GM23338 (cell line): ENCODE data around the gene GSG1. TPM values are rescaled to one million over a fixed set of nuclear protein-coding genes. Genes with fewer than 3 reads are reported as not detected.

Experiments
- ATAC-seq: fragments of 200-7000 bp; cut with Tn5 transposase; 3 replicates; pipeline ENCODE4 v1.9.1; 2020
- DNase-seq: peaks from one replicate; pipeline ENCODE4 v3.0.0-alpha.2; 2015; ENCODE audit warnings: low spot score
- H2AFZ ChIP-seq: fragments of 200-600 bp; sonication (generic); 2 replicates; pipeline ENCODE4 v1.8.0; 2016; ENCODE audit warnings: antibody characterized with exemption, mild to moderate bottlenecking, moderate library complexity
- H3F3A ChIP-seq: fragments of 200-600 bp; sonication (generic); replicated peaks from 2 replicates; pipeline ENCODE4 v1.8.0; 2017; ENCODE audit warnings: antibody characterized with exemption, mixed run types, low read depth
- H3K27ac ChIP-seq: fragments of 200-600 bp; sonication (generic); 2 replicates; pipeline ENCODE4 v1.6.1; 2016; ENCODE audit warnings: low read depth
- H3K27me3 ChIP-seq: fragments of 200-600 bp; sonication (generic); 2 replicates; pipeline ENCODE4 v1.8.0; 2016; ENCODE audit warnings: mild to moderate bottlenecking, mixed run types, moderate library complexity; ENCODE audit not compliant: insufficient read depth
- H3K36me3 ChIP-seq: fragments of 200-600 bp; sonication (generic); 2 replicates; pipeline ENCODE4 v1.8.0; 2016; ENCODE audit warnings: mild to moderate bottlenecking; ENCODE audit not compliant: insufficient read depth
- H3K4me1 ChIP-seq: fragments of 200-600 bp; sonication (generic); 2 replicates; pipeline ENCODE4 v1.8.0; 2016; ENCODE audit warnings: mild to moderate bottlenecking, moderate library complexity; ENCODE audit not compliant: insufficient read depth
- H3K4me2 ChIP-seq: fragments of 200-600 bp; sonication (generic); 2 replicates; pipeline ENCODE4 v1.7.1; 2017; ENCODE audit warnings: mixed run types
- H3K4me3 ChIP-seq: fragments of 200-600 bp; sonication (generic); 2 replicates; pipeline ENCODE4 v1.6.1; 2016; ENCODE audit warnings: mixed run types
- H3K79me2 ChIP-seq: fragments of 200-600 bp; sonication (generic); replicated peaks from 2 replicates; pipeline ENCODE4 v1.8.0; 2017; ENCODE audit warnings: mild to moderate bottlenecking; ENCODE audit not compliant: insufficient read depth
- H3K9me2 ChIP-seq: fragments of 200-600 bp; sonication (generic); 2 replicates; pipeline ENCODE4 v1.8.0; 2017; ENCODE audit not compliant: insufficient read depth
- H4K20me1 ChIP-seq: fragments of 200-600 bp; sonication (generic); replicated peaks from 2 replicates; pipeline ENCODE4 v1.8.0; 2017; ENCODE audit warnings: mild to moderate bottlenecking; ENCODE audit not compliant: insufficient read depth
- H3K27ac Mint-ChIP-seq: 2 replicates; pipeline ENCODE4 v1.8.0; 2020; ENCODE audit warnings: inconsistent platforms, mild to moderate bottlenecking, moderate library complexity, mixed read lengths
- H3K27me3 Mint-ChIP-seq: 3 replicates; pipeline ENCODE4 v1.8.0; 2022; ENCODE audit warnings: low read depth, mild to moderate bottlenecking, moderate library complexity, mixed read lengths, inconsistent platforms; ENCODE audit not compliant: insufficient read depth, poor library complexity
- H3K36me3 Mint-ChIP-seq: 3 replicates; pipeline ENCODE4 v1.8.0; 2021; ENCODE audit warnings: low read depth, mild to moderate bottlenecking, inconsistent platforms, moderate library complexity, mixed read lengths
- H3K4me1 Mint-ChIP-seq: 3 replicates; pipeline ENCODE4 v1.8.0; 2020; ENCODE audit warnings: mild to moderate bottlenecking, inconsistent platforms, mixed read lengths
- H3K4me3 Mint-ChIP-seq: 3 replicates; pipeline ENCODE4 v1.8.0; 2021; ENCODE audit warnings: moderate library complexity, mild to moderate bottlenecking, inconsistent platforms, mixed read lengths
- H3K9me3 Mint-ChIP-seq: 3 replicates; pipeline ENCODE4 v1.8.0; 2020; ENCODE audit warnings: moderate library complexity, mild to moderate bottlenecking, inconsistent platforms, mixed read lengths
- CREB1 ChIP-seq: fragments of 250-450 bp; sonication (Bioruptor Pico); IDR thresholded peaks from 2 replicates; pipeline ENCODE4 v1.5.0; 2020; ENCODE audit warnings: low read depth, mild to moderate bottlenecking, moderate library complexity
- EZH2 ChIP-seq: fragments of 200-600 bp; sonication (generic); IDR thresholded peaks from one replicate; pipeline ENCODE4 v1.8.0; 2017; ENCODE audit warnings: antibody characterized with exemption, mild to moderate bottlenecking, low read depth; ENCODE audit not compliant: unreplicated experiment
- EZH2phosphoT487 ChIP-seq: fragments of 200-600 bp; sonication (generic); IDR thresholded peaks from one replicate; pipeline ENCODE4 v1.8.1; 2018; ENCODE audit warnings: antibody characterized with exemption; ENCODE audit not compliant: unreplicated experiment
- JUNB ChIP-seq: IDR thresholded peaks from one replicate; pipeline ENCODE4 v1.6.1; 2016; ENCODE audit warnings: antibody characterized with exemption; ENCODE audit not compliant: unreplicated experiment
- NANOG ChIP-seq: IDR thresholded peaks from 2 replicates; pipeline ENCODE4 v1.6.1; 2016; ENCODE audit warnings: antibody characterized with exemption, borderline replicate concordance
- POLR2AphosphoS5 ChIP-seq: IDR thresholded peaks from 2 replicates; pipeline ENCODE4 v1.6.1; 2016; ENCODE audit warnings: antibody characterized with exemption, low read depth
- STAT1 ChIP-seq: IDR thresholded peaks from one replicate; pipeline ENCODE4 v1.6.1; 2016; ENCODE audit warnings: antibody characterized with exemption; ENCODE audit not compliant: unreplicated experiment
- ZNF114 ChIP-seq: fragments of 250-450 bp; sonication (Bioruptor Pico); IDR thresholded peaks from 2 replicates; pipeline ENCODE4 v1.5.0; 2020; ENCODE audit warnings: mild to moderate bottlenecking, moderate library complexity
- ZNF331 ChIP-seq: fragments of 250-450 bp; sonication (Bioruptor Pico); IDR thresholded peaks from 2 replicates; pipeline ENCODE4 v1.5.0; 2020; ENCODE audit warnings: low read depth, mild to moderate bottlenecking, moderate library complexity
- polyA plus RNA-seq: library from polyadenylated mRNA; unstranded; fragments of >200 nt; fragmentation: Nextera tagmentation; extraction: Ambion mirVana; gene quantifications from 2 replicates; pipeline ENCODE4 v1.2.1, GENCODE V29; 2016
- total RNA-seq: library from RNA; depleted of rRNA; stranded (reverse); fragments of >200 nt; shearing (Covaris generic); gene quantifications from 2 replicates; pipeline ENCODE4 v1.2.3, GENCODE V29; 2014
- TF ChIP-seq, protein P1 (sequence below): fragments of 250-450 bp; sonication (Bioruptor Pico); IDR thresholded peaks from 2 replicates; pipeline ENCODE4 v1.5.0; 2020; ENCODE audit warnings: mild to moderate bottlenecking, moderate library complexity
- TF ChIP-seq, protein P2 (sequence below): IDR thresholded peaks from 2 replicates; pipeline ENCODE4 v1.6.1; 2016; ENCODE audit warnings: antibody characterized with exemption
- TF ChIP-seq, protein P3 (sequence below), 2 experiments: fragments of 200-600 bp in 1 of 2; sonication (generic) in 1 of 2; conservative IDR thresholded peaks; 2 replicates each; pipeline versions ENCODE4 v1.5.1 to v1.6.1; 2016 to 2017; ENCODE audit warnings: antibody characterized with exemption in 2 of 2, low read depth in 2 of 2, mild to moderate bottlenecking in 2 of 2, moderate library complexity in 1 of 2
- TF ChIP-seq, protein P4 (sequence below): IDR thresholded peaks from one replicate; pipeline ENCODE4 v1.6.1; 2018; ENCODE audit warnings: antibody characterized with exemption; ENCODE audit not compliant: unreplicated experiment

Gene GSG1
- total and polyA plus RNA-seq, 2 experiments from 2014 or later = 0.17 to 0.63 TPM

DNA sequence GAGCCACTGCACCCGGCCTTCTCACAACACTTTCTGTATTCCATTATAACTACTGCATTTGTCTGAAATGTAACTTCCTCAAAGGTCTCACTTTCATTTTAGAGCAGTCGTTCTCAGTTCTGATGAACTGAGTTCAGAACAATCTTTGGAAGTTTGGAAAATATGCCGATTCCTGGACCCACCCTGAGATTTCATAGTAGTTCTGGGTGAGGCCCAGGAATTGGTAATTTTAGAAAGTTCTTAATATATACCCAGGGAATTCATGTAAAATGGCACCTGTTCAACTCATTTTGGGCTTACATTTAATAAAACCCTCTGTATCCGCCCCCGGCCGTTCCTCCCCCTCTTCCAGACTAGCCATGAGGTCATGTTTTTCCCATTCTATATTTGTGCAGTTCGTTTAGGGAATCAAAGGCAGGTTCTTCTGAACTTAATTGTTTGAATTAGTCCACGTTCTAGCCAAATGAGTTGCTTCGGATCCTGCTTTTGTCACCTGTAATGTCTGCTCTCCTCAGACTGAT lies 5.9 kb downstream of the GSG1 start:
- DNase-seq = no peak
- no peaks in the 10 kb centered on the region for H4K20me1 ChIP-seq
- Mint-ChIP-seq H3K36me3 (no peaks in the 10 kb centered on the region), H3K27me3 (peaks cover 3% of the 10 kb centered on the region), H3K4me3 (no peak overlapping the region), H3K9me3 (no peaks in the 10 kb centered on the region), H3K27ac (peak overlapping the region; percentile 16), H3K4me1 (peaks cover 51% of the 10 kb centered on the region)
- peaks cover 5% of the 10 kb centered on the region for H3K9me2 ChIP-seq
- peaks cover 34% of the 10 kb centered on the region for H3K4me1 ChIP-seq
- H3K4me2 ChIP-seq = no peak overlapping the region
- H3K4me3 ChIP-seq = no peak overlapping the region
- ATAC-seq = no peak
- TF ChIP-seq, protein P1, sequence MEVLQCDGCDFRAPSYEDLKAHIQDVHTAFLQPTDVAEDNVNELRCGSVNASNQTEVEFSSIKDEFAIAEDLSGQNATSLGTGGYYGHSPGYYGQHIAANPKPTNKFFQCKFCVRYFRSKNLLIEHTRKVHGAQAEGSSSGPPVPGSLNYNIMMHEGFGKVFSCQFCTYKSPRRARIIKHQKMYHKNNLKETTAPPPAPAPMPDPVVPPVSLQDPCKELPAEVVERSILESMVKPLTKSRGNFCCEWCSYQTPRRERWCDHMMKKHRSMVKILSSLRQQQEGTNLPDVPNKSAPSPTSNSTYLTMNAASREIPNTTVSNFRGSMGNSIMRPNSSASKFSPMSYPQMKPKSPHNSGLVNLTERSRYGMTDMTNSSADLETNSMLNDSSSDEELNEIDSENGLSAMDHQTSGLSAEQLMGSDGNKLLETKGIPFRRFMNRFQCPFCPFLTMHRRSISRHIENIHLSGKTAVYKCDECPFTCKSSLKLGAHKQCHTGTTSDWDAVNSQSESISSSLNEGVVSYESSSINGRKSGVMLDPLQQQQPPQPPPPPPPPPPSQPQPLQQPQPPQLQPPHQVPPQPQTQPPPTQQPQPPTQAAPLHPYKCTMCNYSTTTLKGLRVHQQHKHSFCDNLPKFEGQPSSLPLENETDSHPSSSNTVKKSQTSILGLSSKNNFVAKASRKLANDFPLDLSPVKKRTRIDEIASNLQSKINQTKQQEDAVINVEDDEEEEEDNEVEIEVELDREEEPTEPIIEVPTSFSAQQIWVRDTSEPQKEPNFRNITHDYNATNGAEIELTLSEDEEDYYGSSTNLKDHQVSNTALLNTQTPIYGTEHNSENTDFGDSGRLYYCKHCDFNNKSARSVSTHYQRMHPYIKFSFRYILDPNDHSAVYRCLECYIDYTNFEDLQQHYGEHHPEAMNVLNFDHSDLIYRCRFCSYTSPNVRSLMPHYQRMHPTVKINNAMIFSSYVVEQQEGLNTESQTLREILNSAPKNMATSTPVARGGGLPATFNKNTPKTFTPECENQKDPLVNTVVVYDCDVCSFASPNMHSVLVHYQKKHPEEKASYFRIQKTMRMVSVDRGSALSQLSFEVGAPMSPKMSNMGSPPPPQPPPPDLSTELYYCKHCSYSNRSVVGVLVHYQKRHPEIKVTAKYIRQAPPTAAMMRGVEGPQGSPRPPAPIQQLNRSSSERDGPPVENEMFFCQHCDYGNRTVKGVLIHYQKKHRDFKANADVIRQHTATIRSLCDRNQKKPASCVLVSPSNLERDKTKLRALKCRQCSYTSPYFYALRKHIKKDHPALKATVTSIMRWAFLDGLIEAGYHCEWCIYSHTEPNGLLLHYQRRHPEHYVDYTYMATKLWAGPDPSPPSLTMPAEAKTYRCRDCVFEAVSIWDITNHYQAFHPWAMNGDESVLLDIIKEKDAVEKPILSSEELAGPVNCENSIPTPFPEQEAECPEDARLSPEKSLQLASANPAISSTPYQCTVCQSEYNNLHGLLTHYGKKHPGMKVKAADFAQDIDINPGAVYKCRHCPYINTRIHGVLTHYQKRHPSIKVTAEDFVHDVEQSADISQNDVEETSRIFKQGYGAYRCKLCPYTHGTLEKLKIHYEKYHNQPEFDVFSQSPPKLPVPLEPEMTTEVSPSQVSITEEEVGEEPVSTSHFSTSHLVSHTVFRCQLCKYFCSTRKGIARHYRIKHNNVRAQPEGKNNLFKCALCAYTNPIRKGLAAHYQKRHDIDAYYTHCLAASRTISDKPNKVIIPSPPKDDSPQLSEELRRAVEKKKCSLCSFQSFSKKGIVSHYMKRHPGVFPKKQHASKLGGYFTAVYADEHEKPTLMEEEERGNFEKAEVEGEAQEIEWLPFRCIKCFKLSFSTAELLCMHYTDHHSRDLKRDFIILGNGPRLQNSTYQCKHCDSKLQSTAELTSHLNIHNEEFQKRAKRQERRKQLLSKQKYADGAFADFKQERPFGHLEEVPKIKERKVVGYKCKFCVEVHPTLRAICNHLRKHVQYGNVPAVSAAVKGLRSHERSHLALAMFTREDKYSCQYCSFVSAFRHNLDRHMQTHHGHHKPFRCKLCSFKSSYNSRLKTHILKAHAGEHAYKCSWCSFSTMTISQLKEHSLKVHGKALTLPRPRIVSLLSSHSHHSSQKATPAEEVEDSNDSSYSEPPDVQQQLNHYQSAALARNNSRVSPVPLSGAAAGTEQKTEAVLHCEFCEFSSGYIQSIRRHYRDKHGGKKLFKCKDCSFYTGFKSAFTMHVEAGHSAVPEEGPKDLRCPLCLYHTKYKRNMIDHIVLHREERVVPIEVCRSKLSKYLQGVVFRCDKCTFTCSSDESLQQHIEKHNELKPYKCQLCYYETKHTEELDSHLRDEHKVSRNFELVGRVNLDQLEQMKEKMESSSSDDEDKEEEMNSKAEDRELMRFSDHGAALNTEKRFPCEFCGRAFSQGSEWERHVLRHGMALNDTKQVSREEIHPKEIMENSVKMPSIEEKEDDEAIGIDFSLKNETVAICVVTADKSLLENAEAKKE (CRISPR knock-in tag) = no peak
- no peak for TF ChIP-seq EZH2
- TF ChIP-seq, protein P2, sequence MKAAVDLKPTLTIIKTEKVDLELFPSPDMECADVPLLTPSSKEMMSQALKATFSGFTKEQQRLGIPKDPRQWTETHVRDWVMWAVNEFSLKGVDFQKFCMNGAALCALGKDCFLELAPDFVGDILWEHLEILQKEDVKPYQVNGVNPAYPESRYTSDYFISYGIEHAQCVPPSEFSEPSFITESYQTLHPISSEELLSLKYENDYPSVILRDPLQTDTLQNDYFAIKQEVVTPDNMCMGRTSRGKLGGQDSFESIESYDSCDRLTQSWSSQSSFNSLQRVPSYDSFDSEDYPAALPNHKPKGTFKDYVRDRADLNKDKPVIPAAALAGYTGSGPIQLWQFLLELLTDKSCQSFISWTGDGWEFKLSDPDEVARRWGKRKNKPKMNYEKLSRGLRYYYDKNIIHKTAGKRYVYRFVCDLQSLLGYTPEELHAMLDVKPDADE = no peak
- no peak for TF ChIP-seq POLR2AphosphoS5
- TF ChIP-seq, protein P3, sequence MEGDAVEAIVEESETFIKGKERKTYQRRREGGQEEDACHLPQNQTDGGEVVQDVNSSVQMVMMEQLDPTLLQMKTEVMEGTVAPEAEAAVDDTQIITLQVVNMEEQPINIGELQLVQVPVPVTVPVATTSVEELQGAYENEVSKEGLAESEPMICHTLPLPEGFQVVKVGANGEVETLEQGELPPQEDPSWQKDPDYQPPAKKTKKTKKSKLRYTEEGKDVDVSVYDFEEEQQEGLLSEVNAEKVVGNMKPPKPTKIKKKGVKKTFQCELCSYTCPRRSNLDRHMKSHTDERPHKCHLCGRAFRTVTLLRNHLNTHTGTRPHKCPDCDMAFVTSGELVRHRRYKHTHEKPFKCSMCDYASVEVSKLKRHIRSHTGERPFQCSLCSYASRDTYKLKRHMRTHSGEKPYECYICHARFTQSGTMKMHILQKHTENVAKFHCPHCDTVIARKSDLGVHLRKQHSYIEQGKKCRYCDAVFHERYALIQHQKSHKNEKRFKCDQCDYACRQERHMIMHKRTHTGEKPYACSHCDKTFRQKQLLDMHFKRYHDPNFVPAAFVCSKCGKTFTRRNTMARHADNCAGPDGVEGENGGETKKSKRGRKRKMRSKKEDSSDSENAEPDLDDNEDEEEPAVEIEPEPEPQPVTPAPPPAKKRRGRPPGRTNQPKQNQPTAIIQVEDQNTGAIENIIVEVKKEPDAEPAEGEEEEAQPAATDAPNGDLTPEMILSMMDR (conservative IDR thresholded peaks at IDR 0.05; ENCODE audit: low read depth in 2 of 2) = no peak
- no peak for TF ChIP-seq JUNB
- no peak for TF ChIP-seq STAT1
- no peak for TF ChIP-seq EZH2phosphoT487
- no peak for TF ChIP-seq NANOG
- TF ChIP-seq, protein P4, sequence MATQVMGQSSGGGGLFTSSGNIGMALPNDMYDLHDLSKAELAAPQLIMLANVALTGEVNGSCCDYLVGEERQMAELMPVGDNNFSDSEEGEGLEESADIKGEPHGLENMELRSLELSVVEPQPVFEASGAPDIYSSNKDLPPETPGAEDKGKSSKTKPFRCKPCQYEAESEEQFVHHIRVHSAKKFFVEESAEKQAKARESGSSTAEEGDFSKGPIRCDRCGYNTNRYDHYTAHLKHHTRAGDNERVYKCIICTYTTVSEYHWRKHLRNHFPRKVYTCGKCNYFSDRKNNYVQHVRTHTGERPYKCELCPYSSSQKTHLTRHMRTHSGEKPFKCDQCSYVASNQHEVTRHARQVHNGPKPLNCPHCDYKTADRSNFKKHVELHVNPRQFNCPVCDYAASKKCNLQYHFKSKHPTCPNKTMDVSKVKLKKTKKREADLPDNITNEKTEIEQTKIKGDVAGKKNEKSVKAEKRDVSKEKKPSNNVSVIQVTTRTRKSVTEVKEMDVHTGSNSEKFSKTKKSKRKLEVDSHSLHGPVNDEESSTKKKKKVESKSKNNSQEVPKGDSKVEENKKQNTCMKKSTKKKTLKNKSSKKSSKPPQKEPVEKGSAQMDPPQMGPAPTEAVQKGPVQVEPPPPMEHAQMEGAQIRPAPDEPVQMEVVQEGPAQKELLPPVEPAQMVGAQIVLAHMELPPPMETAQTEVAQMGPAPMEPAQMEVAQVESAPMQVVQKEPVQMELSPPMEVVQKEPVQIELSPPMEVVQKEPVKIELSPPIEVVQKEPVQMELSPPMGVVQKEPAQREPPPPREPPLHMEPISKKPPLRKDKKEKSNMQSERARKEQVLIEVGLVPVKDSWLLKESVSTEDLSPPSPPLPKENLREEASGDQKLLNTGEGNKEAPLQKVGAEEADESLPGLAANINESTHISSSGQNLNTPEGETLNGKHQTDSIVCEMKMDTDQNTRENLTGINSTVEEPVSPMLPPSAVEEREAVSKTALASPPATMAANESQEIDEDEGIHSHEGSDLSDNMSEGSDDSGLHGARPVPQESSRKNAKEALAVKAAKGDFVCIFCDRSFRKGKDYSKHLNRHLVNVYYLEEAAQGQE = no peak
- no peak for TF ChIP-seq ZNF114 (CRISPR knock-in tag)
- TF ChIP-seq ZNF331 (CRISPR knock-in tag) = no peak
- TF ChIP-seq CREB1 (CRISPR knock-in tag) = no peak
- H3K27ac ChIP-seq = peak overlapping the region; percentile 33; the same call in 1 of the 2 replicates
- no peaks in the 10 kb centered on the region for H3K27me3 ChIP-seq
- H3K36me3 ChIP-seq = no peaks in the 10 kb centered on the region
- peak overlapping the region; percentile 35; the same call in 1 of the 2 replicates for H2AFZ ChIP-seq
- peaks cover 13% of the 10 kb centered on the region for H3F3A ChIP-seq
- H3K79me2 ChIP-seq = no peaks in the 10 kb centered on the region
